HepG2 (cell line): ENCODE results near the gene MAN2B2. TPM values are rescaled to one million over a fixed set of nuclear protein-coding genes. Genes with fewer than 3 reads are reported as not detected.

Experiments
- GPBP1L1 ChIP-seq: sonication (generic); formaldehyde crosslinking; IDR thresholded peaks from 2 replicates; pipeline ENCODE4 v1.5.0; 2020; ENCODE audit warnings: mild to moderate bottlenecking, missing genetic modification reagents
- GTF2F1 ChIP-seq: fragments of 150-350 bp; IDR thresholded peaks from 2 replicates; pipeline ENCODE4 v1.6.1; 2014; ENCODE audit warnings: low read length
- MATR3 ChIP-seq: sonication (generic); formaldehyde crosslinking; IDR thresholded peaks from 2 replicates; pipeline ENCODE4 v1.4.0; 2020; ENCODE audit warnings: missing genetic modification reagents
- NKX3-1 ChIP-seq: sonication (generic); formaldehyde crosslinking; IDR thresholded peaks from 2 replicates; pipeline ENCODE4 v1.5.0; 2020; ENCODE audit warnings: missing genetic modification reagents
- NR2F6 ChIP-seq, 2 experiments: IDR thresholded peaks; 2 replicates each; pipeline ENCODE4 v1.6.1; 2016; ENCODE audit warnings: antibody characterized with exemption in 1 of 2, mild to moderate bottlenecking in 1 of 2
- RARG ChIP-seq: sonication (generic); formaldehyde crosslinking; IDR thresholded peaks from 2 replicates; pipeline ENCODE4 v1.4.0; 2020; ENCODE audit warnings: low read depth, mild to moderate bottlenecking, missing genetic modification reagents
- REXO4 ChIP-seq: sonication (generic); formaldehyde crosslinking; IDR thresholded peaks from 2 replicates; pipeline ENCODE4 v1.8.0; 2022; ENCODE audit warnings: missing genetic modification reagents, mild to moderate bottlenecking, borderline replicate concordance
- SYNCRIP ChIP-seq: fragments of 200-400 bp; formaldehyde crosslinking; IDR thresholded peaks from 2 replicates; pipeline ENCODE4 v1.6.1; 2018; ENCODE audit warnings: mild to moderate bottlenecking, low read depth, low read length; ENCODE audit not compliant: insufficient read depth
- TCF12 ChIP-seq, 2 experiments: fragments of 450-650 bp in 1 of 2; sonication (generic) in 1 of 2; formaldehyde crosslinking in 1 of 2; IDR thresholded peaks; 2 replicates each; pipeline versions ENCODE4 v1.6.1 to v1.8.0; 2017 to 2022; ENCODE audit warnings: antibody characterized with exemption in 1 of 2, mild to moderate bottlenecking in 1 of 2, missing genetic modification reagents in 1 of 2, moderate library complexity in 1 of 2
- THAP8 ChIP-seq: sonication (generic); formaldehyde crosslinking; IDR thresholded peaks from 2 replicates; pipeline ENCODE4 v1.5.1; 2020; ENCODE audit warnings: missing genetic modification reagents, mild to moderate bottlenecking, borderline replicate concordance
- U2AF1 ChIP-seq: fragments of 200-400 bp; formaldehyde crosslinking; optimal IDR thresholded peaks from 2 replicates; pipeline ENCODE3; 2017; ENCODE audit warnings: mild to moderate bottlenecking, low read depth, low read length
- ZBTB20 ChIP-seq: sonication (generic); formaldehyde crosslinking; IDR thresholded peaks from 2 replicates; pipeline ENCODE4 v1.8.1; 2023; ENCODE audit warnings: missing genetic modification reagents, low read depth, mild to moderate bottlenecking, borderline replicate concordance
- ZEB1 ChIP-seq: IDR thresholded peaks from 2 replicates; pipeline ENCODE4 v1.6.1; 2012; ENCODE audit warnings: mild to moderate bottlenecking, low read depth, inconsistent platforms; ENCODE audit not compliant: insufficient replicate concordance
- ZNF207 ChIP-seq: fragments of 450-650 bp; IDR thresholded peaks from 2 replicates; pipeline ENCODE4 v1.6.1; 2016; ENCODE audit warnings: antibody characterized with exemption, borderline replicate concordance
- ZNF281 ChIP-seq: sonication (generic); formaldehyde crosslinking; IDR thresholded peaks from 2 replicates; pipeline ENCODE4 v1.4.0; 2020; ENCODE audit warnings: missing genetic modification reagents, borderline replicate concordance
- ZNF512B ChIP-seq: sonication (generic); formaldehyde crosslinking; IDR thresholded peaks from 2 replicates; pipeline ENCODE4 v1.5.1; 2020; ENCODE audit warnings: missing genetic modification reagents, mild to moderate bottlenecking, borderline replicate concordance
- ZNF550 ChIP-seq: sonication (generic); formaldehyde crosslinking; IDR thresholded peaks from 2 replicates; pipeline ENCODE4 v1.4.0; 2020; ENCODE audit warnings: mild to moderate bottlenecking, missing genetic modification reagents, borderline replicate concordance
- ZNF552 ChIP-seq: sonication (generic); formaldehyde crosslinking; IDR thresholded peaks from 2 replicates; pipeline ENCODE4 v1.9.0; 2022; ENCODE audit warnings: missing genetic modification reagents, mild to moderate bottlenecking, borderline replicate concordance
- ZNF564 ChIP-seq: sonication (generic); formaldehyde crosslinking; IDR thresholded peaks from 2 replicates; pipeline ENCODE4 v1.8.1; 2023; ENCODE audit warnings: mild to moderate bottlenecking, missing genetic modification reagents
- ZNF782 ChIP-seq: sonication (generic); formaldehyde crosslinking; IDR thresholded peaks from 2 replicates; pipeline ENCODE4 v1.4.0; 2020; ENCODE audit warnings: missing genetic modification reagents, mild to moderate bottlenecking, borderline replicate concordance
- polyA plus RNA-seq, 8 experiments: library from polyadenylated mRNA; depleted of rRNA in 3 of 8; stranded (reverse) in 7 of 8; unstranded in 1 of 8; fragments of >200 nt; fragmentation: Illumina TruSeq in 4 of 8; extraction: Trizol in 4 of 8; gene quantifications; 2 replicates each; pipeline versions ENCODE4 v1.2.1 to v1.2.3, GENCODE V29; 2011 to 2016; ENCODE audit warnings: low read depth in 4 of 8, missing spikeins in 1 of 8, mixed read lengths in 1 of 8; ENCODE audit not compliant: insufficient read depth in 1 of 8
- total RNA-seq, 5 experiments: library from RNA; depleted of rRNA; stranded (reverse); fragments of >200 nt; fragmentation: Illumina TruSeq; extraction: Trizol; gene quantifications; 2 replicates each; pipeline ENCODE4 v1.2.3, GENCODE V29; 2016; ENCODE audit warnings: low read depth in 1 of 5

The MAN2B2 gene
- total and polyA plus RNA-seq, 2 of the 13 experiments (the other 11 are each of a cell fraction or from before 2014, with no cell fraction given): 4.8 to 5.4 TPM

GRCh38 chr4:6546681-6547447, 28.1 kb upstream of the MAN2B2 start (continued):
- no peak for TF ChIP-seq REXO4 (CRISPR knock-in tag)
- no peak for TF ChIP-seq ZNF564 (CRISPR knock-in tag)
- no peak for TF ChIP-seq ZNF512B (CRISPR knock-in tag)
- TF ChIP-seq TCF12 (IDR thresholded peaks at IDR 0.05): no peak
- TF ChIP-seq TCF12 (CRISPR knock-in tag; IDR thresholded peaks at IDR 0.05): no peak
- TF ChIP-seq ZNF782 (CRISPR knock-in tag): no peak
- TF ChIP-seq THAP8 (CRISPR knock-in tag): no peak
- TF ChIP-seq ZBTB20 (CRISPR knock-in tag): no peak
- TF ChIP-seq NKX3-1 (CRISPR knock-in tag): peak; percentile 98
- TF ChIP-seq ZNF281 (CRISPR knock-in tag): peak; percentile 42; the same call in 1 of the 2 replicates
- no peak for TF ChIP-seq ZEB1
- TF ChIP-seq ZNF552: no peak
- TF ChIP-seq U2AF1: peak; percentile 45
- no peak for TF ChIP-seq ZNF207
- TF ChIP-seq ZNF550 (CRISPR knock-in tag): no peak
- no peak for TF ChIP-seq GPBP1L1 (CRISPR knock-in tag)
- no peak for TF ChIP-seq NR2F6 (IDR thresholded peaks at IDR 0.05)
- peak; percentile 65; the same call in 1 of the 2 replicates for TF ChIP-seq NR2F6 (CRISPR knock-in tag; IDR thresholded peaks at IDR 0.05)
- TF ChIP-seq GTF2F1: no peak
- TF ChIP-seq RARG: no peak
- TF ChIP-seq SYNCRIP: no peak
- no peak for TF ChIP-seq MATR3 (CRISPR knock-in tag)
